Astrocyte of the spinal cord (primary cell): ENCODE measurements around the gene PCDHB13.

Experiments used
- DNase-seq: peaks from one replicate; pipeline ENCODE4 v3.0.0; 2011; ENCODE audit warnings: low read depth, low spot score
- H3K4me3 ChIP-seq: 2 replicates; pipeline ENCODE4 v1.5.1; 2011; ENCODE audit warnings: low read depth, mild to moderate bottlenecking, low read length, moderate library complexity
- CTCF ChIP-seq: IDR thresholded peaks from 2 replicates; pipeline ENCODE4 v1.5.1; 2012; ENCODE audit warnings: low read depth, mild to moderate bottlenecking, low read length, inconsistent platforms
- in situ Hi-C: cut with HindIII; loops from 2 replicates; pipeline ENCODE4 v1.10.0; 2017; ENCODE audit warnings: low sequenced_read_pairs

PCDHB13 gene

GRCh38 chr5:141258464-141258863 lies 44.7 kb downstream of the PCDHB13 start:
- TF ChIP-seq CTCF, result no peak
- in situ Hi-C loops, result no loop called here

GRCh38 chr5:141258948-141259347 lies 45.2 kb downstream of the PCDHB13 start:
- in situ Hi-C loops, result no loop called here
- no peak overlapping the region for H3K4me3 ChIP-seq
- TF ChIP-seq CTCF, result no peak
- no peak for DNase-seq

More at GRCh38 chr5:141258464-141258863, 44.7 kb downstream of the PCDHB13 start:
- DNase-seq, result no peak
- H3K4me3 ChIP-seq, result no peak overlapping the region

- no peak for TF ChIP-seq CTCF
- peak; percentile 29 for DNase-seq
- in situ Hi-C loops, result no loop called here
- H3K4me3 ChIP-seq, result no peak overlapping the region
These were observed 46.9 kb downstream of the PCDHB13 start for GRCh38 chr5:141260458-141261237.

- in situ Hi-C loops, result no loop called here
- no peak overlapping the region for H3K4me3 ChIP-seq
- no peak for TF ChIP-seq CTCF
- DNase-seq, result no peak
These were observed 47.5 kb downstream of the PCDHB13 start for GRCh38 chr5:141261238-141261546.
